HepG2 (cell line): ENCODE data around the gene ECHS1. TPM values are rescaled to one million over a fixed set of nuclear protein-coding genes. Genes with fewer than 3 reads are reported as not detected.

Source experiments
- ARNT ChIP-seq: fragments of 450-650 bp; IDR thresholded peaks from 2 replicates; pipeline ENCODE4 v1.6.1; 2017
- FOXA1 ChIP-seq, 2 experiments: fragments of 450-650 bp in 1 of 2; sonication (generic) in 1 of 2; formaldehyde crosslinking in 1 of 2; IDR thresholded peaks; 2 replicates each; pipeline versions ENCODE4 v1.4.0 to v1.6.1; 2016 to 2020; ENCODE audit warnings: missing genetic modification reagents in 1 of 2
- GLI4 ChIP-seq: sonication (generic); formaldehyde crosslinking; IDR thresholded peaks from 2 replicates; pipeline ENCODE4 v1.5.1; 2020; ENCODE audit warnings: missing genetic modification reagents, mild to moderate bottlenecking, moderate library complexity, borderline replicate concordance
- HNF4A ChIP-seq: sonication (generic); formaldehyde crosslinking; IDR thresholded peaks from 2 replicates; pipeline ENCODE4 v1.4.0; 2020; ENCODE audit warnings: missing genetic modification reagents
- KDM2A ChIP-seq: sonication (generic); formaldehyde crosslinking; IDR thresholded peaks from 2 replicates; pipeline ENCODE4 v1.4.0; 2020; ENCODE audit warnings: low read depth, missing genetic modification reagents, borderline replicate concordance
- KIAA2018 ChIP-seq: sonication (generic); formaldehyde crosslinking; IDR thresholded peaks from 2 replicates; pipeline ENCODE4 v1.5.0; 2020; ENCODE audit warnings: mild to moderate bottlenecking, missing genetic modification reagents, borderline replicate concordance
- MTA1 ChIP-seq: sonication (generic); formaldehyde crosslinking; IDR thresholded peaks from 2 replicates; pipeline ENCODE4 v1.4.0; 2020; ENCODE audit warnings: missing genetic modification reagents, mild to moderate bottlenecking, borderline replicate concordance
- POLR2A ChIP-seq, 2 experiments: IDR thresholded peaks; 2 replicates each; pipeline ENCODE4 v1.6.1; 2011; ENCODE audit warnings: low read depth in 2 of 2, low read length in 2 of 2, mild to moderate bottlenecking in 1 of 2, moderate library complexity in 1 of 2; ENCODE audit not compliant: insufficient read depth in 1 of 2
- PRPF4 ChIP-seq: fragments of 200-400 bp; formaldehyde crosslinking; IDR thresholded peaks from 2 replicates; pipeline ENCODE4 v1.6.1; 2016; ENCODE audit warnings: low read length, low read depth; ENCODE audit not compliant: poor library complexity, severe bottlenecking
- SMAD1 ChIP-seq: sonication (generic); formaldehyde crosslinking; IDR thresholded peaks from 2 replicates; pipeline ENCODE4 v1.4.0; 2020; ENCODE audit warnings: missing genetic modification reagents, low read depth, mild to moderate bottlenecking, borderline replicate concordance
- TCF7 ChIP-seq: sonication (generic); IDR thresholded peaks from 2 replicates; pipeline ENCODE4 v1.6.1; 2016; ENCODE audit warnings: antibody characterized with exemption, low read depth
- YY1 ChIP-seq: IDR thresholded peaks from 2 replicates; pipeline ENCODE4 v1.6.1; 2011; ENCODE audit warnings: low read length, low read depth, moderate library complexity, mild to moderate bottlenecking; ENCODE audit not compliant: insufficient read depth, insufficient replicate concordance
- ZIK1 ChIP-seq: sonication (generic); formaldehyde crosslinking; IDR thresholded peaks from 2 replicates; pipeline ENCODE4 v1.5.0; 2020; ENCODE audit warnings: mild to moderate bottlenecking, low read depth, missing genetic modification reagents, borderline replicate concordance
- ZNF335 ChIP-seq: sonication (generic); formaldehyde crosslinking; IDR thresholded peaks from 2 replicates; pipeline ENCODE4 v1.4.0; 2020; ENCODE audit warnings: missing genetic modification reagents
- ZNF383 ChIP-seq: sonication (generic); formaldehyde crosslinking; IDR thresholded peaks from 2 replicates; pipeline ENCODE4 v1.4.0; 2020; ENCODE audit warnings: missing genetic modification reagents, mild to moderate bottlenecking, borderline replicate concordance
- ZNF775 ChIP-seq: sonication (generic); formaldehyde crosslinking; IDR thresholded peaks from 2 replicates; pipeline ENCODE4 v1.4.0; 2020; ENCODE audit warnings: missing genetic modification reagents, mild to moderate bottlenecking, moderate library complexity, borderline replicate concordance
- ZSCAN12 ChIP-seq: sonication (generic); formaldehyde crosslinking; IDR thresholded peaks from 2 replicates; pipeline ENCODE4 v1.9.0; 2021; ENCODE audit warnings: mild to moderate bottlenecking, missing genetic modification reagents
- polyA plus RNA-seq, 8 experiments: library from polyadenylated mRNA; depleted of rRNA in 3 of 8; stranded (reverse) in 7 of 8; unstranded in 1 of 8; fragments of >200 nt; fragmentation: Illumina TruSeq in 4 of 8; extraction: Trizol in 4 of 8; gene quantifications; 2 replicates each; pipeline versions ENCODE4 v1.2.1 to v1.2.3, GENCODE V29; 2011 to 2016; ENCODE audit warnings: low read depth in 4 of 8, missing spikeins in 1 of 8, mixed read lengths in 1 of 8; ENCODE audit not compliant: insufficient read depth in 1 of 8
- total RNA-seq, 5 experiments: library from RNA; depleted of rRNA; stranded (reverse); fragments of >200 nt; fragmentation: Illumina TruSeq; extraction: Trizol; gene quantifications; 2 replicates each; pipeline ENCODE4 v1.2.3, GENCODE V29; 2016; ENCODE audit warnings: low read depth in 1 of 5
- TF ChIP-seq, protein P1 (sequence below): sonication (generic); formaldehyde crosslinking; IDR thresholded peaks from 2 replicates; pipeline ENCODE4 v1.5.1; 2020; ENCODE audit warnings: mild to moderate bottlenecking, missing genetic modification reagents, moderate library complexity
- TF ChIP-seq, protein P2 (sequence below): fragments of 450-650 bp; IDR thresholded peaks from 2 replicates; pipeline ENCODE4 v1.6.1; 2016

The ECHS1 gene
- total and polyA plus RNA-seq, 2 of the 13 experiments (the other 11 are each of a cell fraction or from before 2014, with no cell fraction given) = 32.7 to 195 TPM

GRCh38 chr10:133358162-133358924, 14.8 kb downstream of the ECHS1 start (continued):
- TF ChIP-seq KIAA2018 (no peak), YY1 (peak; percentile 44), MTA1 (CRISPR knock-in tag) (peak; percentile 68; the same call in 1 of the 2 replicates), ZSCAN12 (CRISPR knock-in tag) (no peak), HNF4A (CRISPR knock-in tag) (peak; percentile 69), ZNF383 (CRISPR knock-in tag) (no peak), PRPF4 (no peak), ZIK1 (CRISPR knock-in tag) (peak; percentile 36; the same call in 1 of the 2 replicates), ARNT (no peak), FOXA1 (IDR thresholded peaks at IDR 0.05) (no peak), FOXA1 (CRISPR knock-in tag; IDR thresholded peaks at IDR 0.05) (no peak), GLI4 (CRISPR knock-in tag) (no peak), KDM2A (CRISPR knock-in tag) (0 out of 2 replicates have a peak, but pooled peaks have one; percentile 17), TCF7 (no peak), ZNF775 (no peak), SMAD1 (CRISPR knock-in tag) (no peak), ZNF335 (CRISPR knock-in tag) (no peak), POLR2A (IDR thresholded peaks at IDR 0.05; ENCODE audit: insufficient read depth in 1 of 2, low read depth in 2 of 2, low read length in 2 of 2) (no peak; a peak in 1 of 4 replicates)
- TF ChIP-seq, protein P1, sequence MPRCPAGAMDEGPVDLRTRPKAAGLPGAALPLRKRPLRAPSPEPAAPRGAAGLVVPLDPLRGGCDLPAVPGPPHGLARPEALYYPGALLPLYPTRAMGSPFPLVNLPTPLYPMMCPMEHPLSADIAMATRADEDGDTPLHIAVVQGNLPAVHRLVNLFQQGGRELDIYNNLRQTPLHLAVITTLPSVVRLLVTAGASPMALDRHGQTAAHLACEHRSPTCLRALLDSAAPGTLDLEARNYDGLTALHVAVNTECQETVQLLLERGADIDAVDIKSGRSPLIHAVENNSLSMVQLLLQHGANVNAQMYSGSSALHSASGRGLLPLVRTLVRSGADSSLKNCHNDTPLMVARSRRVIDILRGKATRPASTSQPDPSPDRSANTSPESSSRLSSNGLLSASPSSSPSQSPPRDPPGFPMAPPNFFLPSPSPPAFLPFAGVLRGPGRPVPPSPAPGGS (CRISPR knock-in tag) = peak; percentile 40; the same call in 1 of the 2 replicates
- TF ChIP-seq, protein P2, sequence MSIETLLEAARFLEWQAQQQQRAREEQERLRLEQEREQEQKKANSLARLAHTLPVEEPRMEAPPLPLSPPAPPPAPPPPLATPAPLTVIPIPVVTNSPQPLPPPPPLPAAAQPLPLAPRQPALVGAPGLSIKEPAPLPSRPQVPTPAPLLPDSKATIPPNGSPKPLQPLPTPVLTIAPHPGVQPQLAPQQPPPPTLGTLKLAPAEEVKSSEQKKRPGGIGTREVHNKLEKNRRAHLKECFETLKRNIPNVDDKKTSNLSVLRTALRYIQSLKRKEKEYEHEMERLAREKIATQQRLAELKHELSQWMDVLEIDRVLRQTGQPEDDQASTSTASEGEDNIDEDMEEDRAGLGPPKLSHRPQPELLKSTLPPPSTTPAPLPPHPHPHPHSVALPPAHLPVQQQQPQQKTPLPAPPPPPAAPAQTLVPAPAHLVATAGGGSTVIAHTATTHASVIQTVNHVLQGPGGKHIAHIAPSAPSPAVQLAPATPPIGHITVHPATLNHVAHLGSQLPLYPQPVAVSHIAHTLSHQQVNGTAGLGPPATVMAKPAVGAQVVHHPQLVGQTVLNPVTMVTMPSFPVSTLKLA = no peak
